H9 (cell line): ENCODE measurements around the gene EPHB2. TPM values are rescaled to one million over a fixed set of nuclear protein-coding genes. Genes with fewer than 3 reads are reported as not detected.

Source experiments
- DNase-seq: peaks from one replicate; pipeline ENCODE4 v3.0.0-alpha.2; 2017
- H2AFZ ChIP-seq: one replicate; pipeline ENCODE4 v1.6.1; 2013; ENCODE audit warnings: mild to moderate bottlenecking, low read length, control low read depth, moderate library complexity
- H2AK5ac ChIP-seq: 2 replicates; pipeline ENCODE4 v1.6.1; 2013; ENCODE audit warnings: low read length, control low read depth, mixed read lengths; ENCODE audit not compliant: insufficient read length
- H2BK120ac ChIP-seq: one replicate; pipeline ENCODE4 v1.6.1; 2013; ENCODE audit warnings: low read depth, mild to moderate bottlenecking, low read length, control low read depth, inconsistent platforms; ENCODE audit not compliant: poor library complexity, severe bottlenecking
- H2BK12ac ChIP-seq: 2 replicates; pipeline ENCODE4 v1.6.1; 2013; ENCODE audit warnings: low read length, control low read depth, mixed read lengths, low read depth; ENCODE audit not compliant: insufficient read length
- H2BK15ac ChIP-seq: 2 replicates; pipeline ENCODE4 v1.6.1; 2013; ENCODE audit warnings: low read depth, low read length, control low read depth
- H2BK20ac ChIP-seq: one replicate; pipeline ENCODE4 v1.6.1; 2013; ENCODE audit warnings: low read depth, mild to moderate bottlenecking, low read length, control low read depth, inconsistent platforms; ENCODE audit not compliant: poor library complexity, severe bottlenecking
- H2BK5ac ChIP-seq: 2 replicates; pipeline ENCODE4 v1.6.1; 2013; ENCODE audit warnings: low read length, control low read depth, mixed read lengths; ENCODE audit not compliant: insufficient read length
- H3K14ac ChIP-seq: 2 replicates; pipeline ENCODE4 v1.6.1; 2013; ENCODE audit warnings: low read length, control low read depth; ENCODE audit not compliant: insufficient read depth
- H3K18ac ChIP-seq: 2 replicates; pipeline ENCODE4 v1.6.1; 2013; ENCODE audit warnings: low read depth, mild to moderate bottlenecking, mixed read lengths, low read length, control low read depth; ENCODE audit not compliant: insufficient read length
- H3K23ac ChIP-seq: 2 replicates; pipeline ENCODE4 v1.6.1; 2013; ENCODE audit warnings: low read length, control low read depth, mixed read lengths, low read depth; ENCODE audit not compliant: insufficient read length
- H3K23me2 ChIP-seq: 2 replicates; pipeline ENCODE4 v1.6.1; 2013; ENCODE audit warnings: low read depth, mild to moderate bottlenecking, mixed read lengths, low read length, control low read depth; ENCODE audit not compliant: insufficient read length, poor library complexity, severe bottlenecking
- H3K27ac ChIP-seq: 2 replicates; pipeline ENCODE4 v1.5.1; 2013; ENCODE audit warnings: low read length, control low read depth, mixed read lengths, low read depth; ENCODE audit not compliant: insufficient read length
- H3K27me3 ChIP-seq: 2 replicates; pipeline ENCODE4 v1.6.1; 2013; ENCODE audit warnings: low read length, control low read depth, inconsistent platforms; ENCODE audit not compliant: insufficient read depth
- H3K4ac ChIP-seq: 2 replicates; pipeline ENCODE4 v1.6.1; 2013; ENCODE audit warnings: low read depth, mild to moderate bottlenecking, control low read depth, inconsistent platforms, low read length, moderate library complexity
- H3K4me1 ChIP-seq: 2 replicates; pipeline ENCODE4 v1.6.1; 2013; ENCODE audit warnings: low read length, control low read depth, inconsistent platforms; ENCODE audit not compliant: insufficient read depth
- H3K4me2 ChIP-seq: 2 replicates; pipeline ENCODE4 v1.6.1; 2013; ENCODE audit warnings: low read length, control low read depth, mixed read lengths; ENCODE audit not compliant: insufficient read length, insufficient read depth
- H3K56ac ChIP-seq: 2 replicates; pipeline ENCODE4 v1.6.1; 2013; ENCODE audit warnings: low read depth, mild to moderate bottlenecking, mixed read lengths, low read length, control low read depth; ENCODE audit not compliant: insufficient read length
- H3K79me1 ChIP-seq: 2 replicates; pipeline ENCODE4 v1.6.1; 2013; ENCODE audit warnings: low read depth, mild to moderate bottlenecking, moderate library complexity, low read length, control low read depth, inconsistent platforms; ENCODE audit not compliant: insufficient read depth, poor library complexity, severe bottlenecking
- H3K79me2 ChIP-seq: 2 replicates; pipeline ENCODE4 v1.6.1; 2013; ENCODE audit warnings: low read length, control low read depth, inconsistent platforms; ENCODE audit not compliant: insufficient read depth
- H3K9ac ChIP-seq: 2 replicates; pipeline ENCODE4 v1.6.1; 2013; ENCODE audit warnings: low read length, control low read depth, mixed read lengths; ENCODE audit not compliant: insufficient read length; ENCODE audit errors: extremely low read depth
- H3K9me3 ChIP-seq: one replicate; pipeline ENCODE4 v1.6.1; 2013; ENCODE audit warnings: low read depth, low read length, inconsistent platforms; ENCODE audit not compliant: control insufficient read depth
- H3T11ph ChIP-seq: one replicate; pipeline ENCODE4 v1.6.1; 2013; ENCODE audit warnings: mild to moderate bottlenecking, low read length, control low read depth, inconsistent platforms
- H4K20me1 ChIP-seq: one replicate; pipeline ENCODE4 v1.6.1; 2013; ENCODE audit not compliant: control insufficient read depth, insufficient read length, insufficient read depth
- H4K5ac ChIP-seq: 2 replicates; pipeline ENCODE4 v1.6.1; 2013; ENCODE audit warnings: low read depth, mild to moderate bottlenecking, mixed read lengths, low read length, control low read depth; ENCODE audit not compliant: insufficient read length
- H4K8ac ChIP-seq: replicated peaks from 2 replicates; pipeline ENCODE4 v1.6.1; 2013; ENCODE audit warnings: low read length, control low read depth, mixed read lengths, low read depth; ENCODE audit not compliant: insufficient read length
- H4K91ac ChIP-seq: 2 replicates; pipeline ENCODE4 v1.6.1; 2013; ENCODE audit warnings: low read depth, mild to moderate bottlenecking, moderate library complexity, mixed read lengths, low read length, control low read depth; ENCODE audit not compliant: insufficient read length
- H3K27ac Mint-ChIP-seq, 3 experiments: 2 replicates in 2 of 3; 3 replicates in 1 of 3; pipeline ENCODE4 v1.8.0; 2020 to 2021; ENCODE audit warnings: mixed read lengths in 3 of 3, mild to moderate bottlenecking in 1 of 3, moderate library complexity in 1 of 3
- H3K27me3 Mint-ChIP-seq: 2 replicates; pipeline ENCODE4 v1.8.0; 2021; ENCODE audit warnings: low read depth, mild to moderate bottlenecking, moderate library complexity, mixed read lengths
- H3K36me3 Mint-ChIP-seq, 3 experiments: 2 replicates in 2 of 3; 3 replicates in 1 of 3; pipeline ENCODE4 v1.8.0; 2020 to 2021; ENCODE audit warnings: low read depth in 3 of 3, mixed read lengths in 3 of 3; ENCODE audit not compliant: insufficient read depth in 1 of 3
- H3K4me1 Mint-ChIP-seq, 2 experiments: 2 replicates each; pipeline ENCODE4 v1.8.0; 2020; ENCODE audit warnings: mixed read lengths in 2 of 2
- H3K4me3 Mint-ChIP-seq, 2 experiments: 2 replicates in 1 of 2; 3 replicates in 1 of 2; pipeline ENCODE4 v1.8.0; 2020 to 2021; ENCODE audit warnings: mild to moderate bottlenecking in 2 of 2, mixed read lengths in 2 of 2, moderate library complexity in 1 of 2
- H3K9me3 Mint-ChIP-seq, 2 experiments: 2 replicates in 1 of 2; 3 replicates in 1 of 2; pipeline ENCODE4 v1.8.0; 2020; ENCODE audit warnings: mild to moderate bottlenecking in 2 of 2, mixed read lengths in 2 of 2, moderate library complexity in 1 of 2
- total RNA-seq: library from RNA; stranded (reverse); gene quantifications from 2 replicates; pipeline ENCODE4 v1.2.1, GENCODE V29; 2021
- TF ChIP-seq, protein P1 (sequence below): fragments of 200-600 bp; sonication (generic); conservative IDR thresholded peaks from 3 replicates; pipeline ENCODE4 v1.8.0; 2021; ENCODE audit warnings: antibody characterized with exemption, mild to moderate bottlenecking

EPHB2 gene
- total RNA-seq, 1 experiment from 2014 or later = 9.5 TPM

DNA sequence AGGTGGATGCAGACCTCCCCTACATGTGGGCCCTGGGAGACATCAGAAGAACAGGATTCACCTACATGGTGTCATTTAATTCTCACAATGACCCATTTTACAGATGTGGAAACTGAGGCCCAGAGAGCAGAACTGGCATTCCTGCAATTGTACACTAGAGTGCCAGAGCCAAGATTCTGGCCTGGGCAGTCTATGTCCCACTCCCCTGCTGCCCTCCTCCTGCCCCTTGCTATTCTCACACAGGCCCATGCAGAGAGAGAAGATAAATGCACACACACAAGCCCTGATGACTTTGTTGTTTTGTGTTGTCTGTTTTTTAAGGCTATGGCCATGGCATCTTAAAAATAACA lies 64.2 kb downstream of the EPHB2 start:
- Histone ChIP-seq H3K23ac (no peak overlapping the region), H4K20me1 (no peaks in the 10 kb centered on the region), H2BK120ac (no peak overlapping the region), H3K23me2 (no peaks in the 10 kb centered on the region), H3K4me2 (no peak overlapping the region), H4K5ac (no peak overlapping the region), H2BK5ac (no peak overlapping the region), H3K4ac (no peak overlapping the region), H2BK15ac (no peak overlapping the region), H4K8ac (no peak overlapping the region), H3K79me2 (no peaks in the 10 kb centered on the region), H4K91ac (no peak overlapping the region), H3K14ac (no peak overlapping the region), H3K18ac (no peak overlapping the region), H3K27me3 (no peaks in the 10 kb centered on the region), H3K79me1 (no peaks in the 10 kb centered on the region), H3K4me1 (no peaks in the 10 kb centered on the region), H2AK5ac (no peak overlapping the region), H2BK12ac (no peak overlapping the region), H2BK20ac (no peak overlapping the region), H3T11ph (no peak overlapping the region), H3K56ac (no peak overlapping the region), H3K9ac (no peak overlapping the region), H3K27ac (no peak overlapping the region), H3K9me3 (no peaks in the 10 kb centered on the region), H2AFZ (no peak overlapping the region)
- no peaks in the 10 kb centered on the region for H3K9me3 Mint-ChIP-seq
- H3K36me3 Mint-ChIP-seq = no peaks in the 10 kb centered on the region; a peak in 1 of 7 replicates
- TF ChIP-seq, protein P1, sequence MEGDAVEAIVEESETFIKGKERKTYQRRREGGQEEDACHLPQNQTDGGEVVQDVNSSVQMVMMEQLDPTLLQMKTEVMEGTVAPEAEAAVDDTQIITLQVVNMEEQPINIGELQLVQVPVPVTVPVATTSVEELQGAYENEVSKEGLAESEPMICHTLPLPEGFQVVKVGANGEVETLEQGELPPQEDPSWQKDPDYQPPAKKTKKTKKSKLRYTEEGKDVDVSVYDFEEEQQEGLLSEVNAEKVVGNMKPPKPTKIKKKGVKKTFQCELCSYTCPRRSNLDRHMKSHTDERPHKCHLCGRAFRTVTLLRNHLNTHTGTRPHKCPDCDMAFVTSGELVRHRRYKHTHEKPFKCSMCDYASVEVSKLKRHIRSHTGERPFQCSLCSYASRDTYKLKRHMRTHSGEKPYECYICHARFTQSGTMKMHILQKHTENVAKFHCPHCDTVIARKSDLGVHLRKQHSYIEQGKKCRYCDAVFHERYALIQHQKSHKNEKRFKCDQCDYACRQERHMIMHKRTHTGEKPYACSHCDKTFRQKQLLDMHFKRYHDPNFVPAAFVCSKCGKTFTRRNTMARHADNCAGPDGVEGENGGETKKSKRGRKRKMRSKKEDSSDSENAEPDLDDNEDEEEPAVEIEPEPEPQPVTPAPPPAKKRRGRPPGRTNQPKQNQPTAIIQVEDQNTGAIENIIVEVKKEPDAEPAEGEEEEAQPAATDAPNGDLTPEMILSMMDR = no peak
- DNase-seq = no peak
- H3K4me3 Mint-ChIP-seq = no peak overlapping the region
- H3K4me1 Mint-ChIP-seq = peaks cover 7 to 30% of the 10 kb centered on the region in 2 experiments
- no peaks in the 10 kb centered on the region; the same call in 1 of the 2 replicates for H3K27me3 Mint-ChIP-seq
- no peak overlapping the region for H3K27ac Mint-ChIP-seq
